ENCODE results near the gene HES1.
"Not testable (repeated sequence)": the region's sequence is repeated elsewhere in the genome, so short reads cannot be mapped to it uniquely, and the experiment has no call there.

HES1 gene

DNA sequence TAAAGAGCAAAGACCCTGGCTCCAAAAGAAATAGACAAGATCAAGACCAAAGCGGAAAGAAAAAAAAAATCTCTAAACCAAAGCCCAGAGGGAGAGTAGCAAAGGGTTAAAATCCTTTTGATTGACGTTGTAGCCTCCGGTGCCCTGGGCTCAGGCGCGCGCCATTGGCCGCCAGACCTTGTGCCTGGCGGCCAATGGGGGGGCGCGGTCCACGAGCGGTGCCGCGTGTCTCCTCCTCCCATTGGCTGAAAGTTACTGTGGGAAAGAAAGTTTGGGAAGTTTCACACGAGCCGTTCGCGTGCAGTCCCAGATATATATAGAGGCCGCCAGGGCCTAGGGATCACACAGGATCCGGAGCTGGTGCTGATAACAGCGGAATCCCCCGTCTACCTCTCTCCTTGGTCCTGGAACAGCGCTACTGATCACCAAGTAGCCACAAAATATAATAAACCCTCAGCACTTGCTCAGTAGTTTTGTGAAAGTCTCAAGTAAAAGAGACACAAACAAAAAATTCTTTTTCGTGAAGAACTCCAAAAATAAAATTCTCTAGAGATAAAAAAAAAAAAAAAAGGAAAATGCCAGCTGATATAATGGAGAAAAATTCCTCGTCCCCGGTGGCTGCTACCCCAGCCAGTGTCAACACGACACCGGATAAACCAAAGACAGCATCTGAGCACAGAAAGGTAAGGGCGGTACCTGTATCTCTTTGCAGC is at the start of gene HES1:
TSS of gene HES1 (plus strand) at position 343 of the 713 bp plus-strand sequence. CDS start at position 576, 233 bp downstream.
- peak; percentile 90 to 93 for DNase-seq
- peak; percentile 36 for TF ChIP-seq POLR2A (IDR thresholded peaks at IDR 0.05; ENCODE audit: low read length)
- no peak for TF ChIP-seq GATA1 (IDR thresholded peaks at IDR 0.05; ENCODE audit: low read depth, low read length)

DNA sequence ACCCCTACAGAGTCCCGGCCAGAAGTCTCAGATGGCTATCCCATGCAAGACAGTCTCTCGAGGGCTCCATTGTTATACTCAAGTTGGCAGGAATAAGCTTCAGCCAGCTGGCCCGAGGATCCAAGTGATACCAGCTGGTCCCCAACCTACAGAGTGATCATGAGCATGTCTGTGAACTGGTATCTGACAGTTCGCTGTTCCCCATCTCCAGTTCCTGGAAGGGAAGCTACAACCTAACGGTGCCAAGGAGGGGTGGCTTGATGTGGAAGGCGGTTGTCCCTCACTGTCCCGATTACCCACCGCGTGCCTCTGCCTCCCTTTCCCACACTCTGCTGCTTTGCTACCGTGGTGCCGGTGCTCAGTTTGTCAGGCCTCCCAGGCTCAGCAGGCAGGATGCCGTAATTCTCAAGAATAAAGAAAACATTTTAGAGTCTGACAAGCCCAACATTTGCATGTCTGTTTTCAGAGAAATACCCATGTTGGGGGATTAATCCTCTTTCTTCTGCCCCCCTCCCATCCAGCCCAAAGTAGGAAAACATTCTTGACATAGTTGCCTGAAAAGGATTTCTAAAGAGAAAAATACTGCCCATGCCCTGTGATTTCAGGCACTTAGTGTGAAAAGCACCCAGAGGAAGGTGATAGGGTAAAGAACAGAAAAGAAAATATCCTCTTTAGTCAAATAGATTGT is 49.4 kb upstream of the HES1 start:
- DNase-seq: no peak

DNA sequence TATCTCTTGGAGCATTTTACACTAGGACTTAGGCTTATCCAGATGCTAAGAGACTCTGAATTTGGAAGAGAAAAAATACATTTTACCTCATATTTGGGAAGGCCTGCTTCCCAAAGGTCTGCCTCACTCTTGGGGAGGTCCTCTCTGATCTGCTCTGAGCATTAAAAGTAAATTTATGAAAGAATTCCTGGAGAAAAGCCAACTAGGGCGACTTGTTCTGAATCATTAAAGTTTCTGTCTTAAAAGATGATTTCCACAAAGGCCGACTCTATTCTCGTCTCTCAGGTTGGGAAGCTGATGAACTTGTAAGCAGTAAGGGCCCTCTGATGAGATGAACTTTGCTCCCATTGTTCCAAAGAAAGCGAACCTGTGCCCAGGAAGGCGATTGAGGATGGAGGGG is 48.7 kb upstream of the HES1 start:
- no peak for DNase-seq
- TF ChIP-seq POLR2A (IDR thresholded peaks at IDR 0.05; ENCODE audit: low read length): no peak
- no peak for TF ChIP-seq GATA1 (IDR thresholded peaks at IDR 0.05; ENCODE audit: low read depth, low read length)

More for the DNA sequence above, 49.4 kb upstream of the HES1 start:
- TF ChIP-seq GATA1 (IDR thresholded peaks at IDR 0.05; ENCODE audit: low read depth, low read length) (no peak), POLR2A (IDR thresholded peaks at IDR 0.05; ENCODE audit: low read length) (no peak)

- no peak for DNase-seq
- TF ChIP-seq POLR2A (IDR thresholded peaks at IDR 0.05; ENCODE audit: low read length) (no peak), GATA1 (IDR thresholded peaks at IDR 0.05; ENCODE audit: low read depth, low read length) (no peak)
Observed at GRCh38 chr3:194087995-194088855, 47.7 kb upstream of the HES1 start.

- TF ChIP-seq GATA1 (IDR thresholded peaks at IDR 0.05; ENCODE audit: low read depth, low read length) (no peak), POLR2A (IDR thresholded peaks at IDR 0.05; ENCODE audit: low read length) (no peak)
- DNase-seq: peak; percentile 76 to 90
Observed at GRCh38 chr3:194089357-194090177, 46.4 kb upstream of the HES1 start.

GRCh38 chr3:194090178-194090555 is 45.8 kb upstream of the HES1 start:
- not testable (repeated sequence) for DNase-seq

GRCh38 chr3:194090716-194091115 is 45.2 kb upstream of the HES1 start:
- no peak for TF ChIP-seq POLR2A (IDR thresholded peaks at IDR 0.05; ENCODE audit: low read length)
- no peak for TF ChIP-seq GATA1 (IDR thresholded peaks at IDR 0.05; ENCODE audit: low read depth, low read length)
- DNase-seq: no peak

- DNase-seq: peak in 1 of 2 experiments; percentile 12
- TF ChIP-seq POLR2A (IDR thresholded peaks at IDR 0.05; ENCODE audit: low read length): no peak
Observed at GRCh38 chr3:194091141-194091540, 44.8 kb upstream of the HES1 start.

DNA sequence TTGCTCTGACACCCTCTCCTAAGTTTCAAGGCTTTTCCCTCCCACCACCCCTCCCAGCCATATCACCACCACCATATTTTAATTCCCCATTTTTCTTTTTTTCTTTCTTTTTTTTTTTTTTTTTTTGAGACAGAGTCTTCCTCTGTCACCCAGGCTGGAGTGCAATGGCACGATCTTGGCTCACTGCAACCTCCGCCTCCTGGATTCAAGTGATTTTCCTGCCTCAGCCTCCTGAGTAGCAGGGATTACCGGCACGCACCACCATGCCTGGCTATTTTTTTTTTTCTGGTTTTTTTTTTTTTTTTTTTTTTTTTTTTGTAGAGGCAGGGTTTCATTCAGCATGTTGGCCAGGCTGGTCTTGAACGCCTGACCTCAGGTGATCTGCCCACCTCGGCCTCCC is 44.1 kb upstream of the HES1 start:
- DNase-seq: not testable (repeated sequence)

DNA sequence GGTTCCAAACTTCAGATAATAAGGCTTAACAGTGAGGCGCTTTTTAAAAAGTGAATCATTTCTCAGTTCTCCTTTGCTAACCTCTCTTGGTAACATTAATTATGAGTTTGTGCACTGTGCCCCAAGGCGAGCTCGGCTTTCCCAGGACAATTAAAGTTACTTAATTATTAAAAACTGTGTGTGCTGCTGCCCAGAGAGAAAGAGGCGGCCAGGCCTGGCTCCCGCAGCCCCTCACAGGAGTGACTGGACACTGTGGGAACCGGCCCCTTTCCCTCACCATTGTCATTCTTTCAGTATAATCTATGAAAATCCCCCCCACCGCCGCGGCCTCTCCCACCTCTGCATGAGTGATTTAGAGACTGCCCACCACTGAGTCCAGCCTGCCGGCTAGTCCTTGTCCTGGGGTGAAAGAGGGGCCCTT is 43.1 kb upstream of the HES1 start:
- TF ChIP-seq GATA1 (IDR thresholded peaks at IDR 0.05; ENCODE audit: low read depth, low read length): no peak
- no peak for TF ChIP-seq POLR2A (IDR thresholded peaks at IDR 0.05; ENCODE audit: low read length)
- no peak for DNase-seq

GRCh38 chr3:194093842-194094241 is 42.1 kb upstream of the HES1 start:
- TF ChIP-seq GATA1 (IDR thresholded peaks at IDR 0.05; ENCODE audit: low read depth, low read length): no peak
- TF ChIP-seq POLR2A (IDR thresholded peaks at IDR 0.05; ENCODE audit: low read length): no peak
- DNase-seq: no peak

DNA sequence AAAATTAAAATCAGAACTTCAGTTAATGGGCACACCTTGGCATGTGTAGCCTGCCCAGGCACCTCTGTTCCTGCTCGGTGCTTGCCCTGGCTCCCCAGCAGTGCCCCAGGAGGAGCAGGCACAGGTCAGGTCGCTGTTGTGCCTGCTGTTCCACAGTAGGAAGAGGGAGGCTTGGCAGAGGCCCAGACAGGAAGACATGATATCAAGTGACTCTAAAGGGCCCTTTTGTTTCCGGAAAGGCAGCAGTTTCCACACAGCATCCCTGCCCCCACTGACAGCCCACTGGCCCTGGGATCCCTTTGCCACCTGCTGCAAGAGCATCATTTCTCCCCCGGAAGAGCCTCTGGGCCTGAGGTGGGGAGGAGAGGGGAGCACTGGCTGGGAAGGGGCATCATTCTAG is 40.5 kb upstream of the HES1 start:
- TF ChIP-seq POLR2A (IDR thresholded peaks at IDR 0.05; ENCODE audit: low read length): no peak
- no peak for TF ChIP-seq GATA1 (IDR thresholded peaks at IDR 0.05; ENCODE audit: low read depth, low read length)
- DNase-seq: no peak

DNA sequence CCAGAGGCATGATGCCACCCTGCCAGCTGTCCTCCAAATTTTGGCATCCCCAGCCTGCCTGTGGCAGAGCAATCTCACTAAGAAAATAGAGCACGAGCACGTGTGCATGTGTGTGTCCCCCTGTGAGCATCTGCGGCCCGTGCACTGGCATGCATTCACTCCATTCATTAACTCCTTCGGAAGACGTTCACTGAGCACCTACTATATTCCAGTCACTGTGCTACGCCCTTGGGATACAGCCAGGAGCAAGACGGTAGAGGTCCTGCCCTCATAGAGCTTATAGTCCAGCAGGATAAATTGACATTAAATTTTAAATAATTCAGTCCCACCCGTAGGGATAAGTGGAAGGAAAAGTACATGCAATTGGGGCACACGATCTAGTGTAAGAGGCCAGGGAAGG is 40.0 kb upstream of the HES1 start:
- DNase-seq: no peak
- TF ChIP-seq POLR2A (IDR thresholded peaks at IDR 0.05; ENCODE audit: low read length): no peak
- TF ChIP-seq GATA1 (IDR thresholded peaks at IDR 0.05; ENCODE audit: low read depth, low read length): no peak

Data from erythroblast (primary cell).